ENCODE results near the gene ARID1B.

ARID1B gene

DNA sequence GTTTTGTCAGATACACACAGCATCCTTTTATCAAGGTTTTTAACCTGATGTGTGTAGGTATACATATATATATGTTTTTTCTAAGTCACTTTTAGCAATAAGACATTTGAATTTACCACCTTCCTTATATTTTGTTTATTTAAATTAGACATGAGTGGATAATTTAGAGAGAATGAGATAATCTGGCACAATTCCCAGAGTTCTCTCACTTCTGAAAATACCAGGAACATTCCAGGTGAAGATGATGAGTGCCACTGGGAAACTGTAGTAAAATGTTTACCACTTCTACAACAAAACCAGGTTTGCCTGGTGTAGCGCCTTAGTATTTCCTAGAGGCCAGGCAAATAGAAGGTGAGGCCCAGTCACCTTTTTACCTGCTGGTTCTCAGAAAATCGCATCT, 356.7 kb downstream of the ARID1B start:
- Histone ChIP-seq H3K27ac (no peak overlapping the region), H3K9ac (no peak overlapping the region), H3K36me3 (ENCODE audit: control insufficient read depth, insufficient read depth, low read length) (no peaks in the 10 kb centered on the region), H3K79me2 (no peaks in the 10 kb centered on the region), H2AFZ (no peak overlapping the region), H3K9me3 (ENCODE audit: control insufficient read depth, low read length) (no peaks in the 10 kb centered on the region), H3K27me3 (ENCODE audit: control insufficient read depth, insufficient read depth, low read length) (no peaks in the 10 kb centered on the region), H3K4me2 (ENCODE audit: low read length) (no peak overlapping the region), H3K4me1 (no peaks in the 10 kb centered on the region), H3K4me3 (ENCODE audit: low read depth, low read length) (no peak overlapping the region)
- TF ChIP-seq, protein P1, sequence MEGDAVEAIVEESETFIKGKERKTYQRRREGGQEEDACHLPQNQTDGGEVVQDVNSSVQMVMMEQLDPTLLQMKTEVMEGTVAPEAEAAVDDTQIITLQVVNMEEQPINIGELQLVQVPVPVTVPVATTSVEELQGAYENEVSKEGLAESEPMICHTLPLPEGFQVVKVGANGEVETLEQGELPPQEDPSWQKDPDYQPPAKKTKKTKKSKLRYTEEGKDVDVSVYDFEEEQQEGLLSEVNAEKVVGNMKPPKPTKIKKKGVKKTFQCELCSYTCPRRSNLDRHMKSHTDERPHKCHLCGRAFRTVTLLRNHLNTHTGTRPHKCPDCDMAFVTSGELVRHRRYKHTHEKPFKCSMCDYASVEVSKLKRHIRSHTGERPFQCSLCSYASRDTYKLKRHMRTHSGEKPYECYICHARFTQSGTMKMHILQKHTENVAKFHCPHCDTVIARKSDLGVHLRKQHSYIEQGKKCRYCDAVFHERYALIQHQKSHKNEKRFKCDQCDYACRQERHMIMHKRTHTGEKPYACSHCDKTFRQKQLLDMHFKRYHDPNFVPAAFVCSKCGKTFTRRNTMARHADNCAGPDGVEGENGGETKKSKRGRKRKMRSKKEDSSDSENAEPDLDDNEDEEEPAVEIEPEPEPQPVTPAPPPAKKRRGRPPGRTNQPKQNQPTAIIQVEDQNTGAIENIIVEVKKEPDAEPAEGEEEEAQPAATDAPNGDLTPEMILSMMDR (IDR thresholded peaks at IDR 0.05), result no peak

DNA sequence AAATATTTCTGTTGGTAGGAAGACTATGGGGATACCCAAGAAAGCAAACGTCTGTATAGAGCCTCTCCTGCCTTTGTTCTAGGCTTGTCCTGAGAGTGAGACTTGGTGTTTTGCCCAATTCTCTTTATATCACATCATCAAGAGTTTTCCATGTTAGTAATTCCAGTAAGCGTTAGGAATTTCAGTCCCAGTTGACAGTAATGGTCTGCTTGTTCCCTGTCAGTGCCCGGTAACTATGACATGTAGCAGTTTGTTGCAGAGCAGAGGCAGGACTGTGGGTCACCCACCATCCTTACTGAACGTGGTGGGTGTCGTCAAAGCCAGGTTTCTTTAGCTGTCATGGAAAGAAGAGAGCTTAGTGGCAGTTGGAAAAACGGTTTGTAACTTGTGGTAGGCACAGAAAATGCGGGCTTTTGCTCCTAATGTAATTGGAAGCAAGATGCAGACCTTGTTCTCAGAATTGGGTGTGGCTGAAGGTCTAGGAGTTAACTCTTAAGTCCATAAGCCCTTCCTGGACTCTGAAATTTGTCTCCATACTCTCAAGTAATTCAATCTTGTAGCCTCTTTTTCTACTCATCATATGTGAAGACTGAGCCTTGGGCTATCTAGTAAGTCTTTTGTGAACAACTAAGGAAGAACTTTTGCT, 357.3 kb downstream of the ARID1B start:
- H3K4me3 ChIP-seq (ENCODE audit: low read depth, low read length), result no peak overlapping the region
- H3K4me2 ChIP-seq (ENCODE audit: low read length), result no peak overlapping the region
- no peaks in the 10 kb centered on the region for H3K79me2 ChIP-seq
- no peak overlapping the region for H3K27ac ChIP-seq
- H2AFZ ChIP-seq, result no peak overlapping the region
- no peak overlapping the region for H3K9ac ChIP-seq
- TF ChIP-seq, protein P1 (IDR thresholded peaks at IDR 0.05), result no peak
- no peaks in the 10 kb centered on the region for H3K36me3 ChIP-seq (ENCODE audit: control insufficient read depth, insufficient read depth, low read length)
- no peaks in the 10 kb centered on the region for H3K9me3 ChIP-seq (ENCODE audit: control insufficient read depth, low read length)
- H3K27me3 ChIP-seq (ENCODE audit: control insufficient read depth, insufficient read depth, low read length), result no peaks in the 10 kb centered on the region
- no peaks in the 10 kb centered on the region for H3K4me1 ChIP-seq

DNA sequence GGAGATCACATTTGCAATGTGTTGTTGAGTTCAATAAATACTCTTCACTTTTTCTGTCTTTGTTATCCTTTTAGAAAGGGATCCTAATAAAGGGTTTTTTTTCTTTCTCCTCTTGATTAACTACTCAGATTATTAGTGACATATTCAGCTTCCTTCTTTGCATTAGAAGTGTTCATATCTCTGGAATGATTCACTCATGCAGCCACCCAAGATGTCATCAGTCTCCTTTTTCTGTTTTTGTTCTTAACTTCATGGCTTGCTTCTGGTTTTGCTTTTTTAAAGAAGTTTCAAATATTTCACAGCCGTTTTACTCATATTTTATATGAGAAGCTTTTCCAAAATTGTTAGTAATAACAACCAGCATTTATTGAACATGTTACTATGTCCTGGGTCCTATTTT, 358.5 kb downstream of the ARID1B start:
- Histone ChIP-seq H3K36me3 (ENCODE audit: control insufficient read depth, insufficient read depth, low read length) (no peaks in the 10 kb centered on the region), H3K9me3 (ENCODE audit: control insufficient read depth, low read length) (no peaks in the 10 kb centered on the region), H3K9ac (no peak overlapping the region), H3K4me1 (no peaks in the 10 kb centered on the region), H3K79me2 (no peaks in the 10 kb centered on the region), H3K4me2 (ENCODE audit: low read length) (no peak overlapping the region), H2AFZ (no peak overlapping the region), H3K27me3 (ENCODE audit: control insufficient read depth, insufficient read depth, low read length) (no peaks in the 10 kb centered on the region), H3K27ac (no peak overlapping the region), H3K4me3 (ENCODE audit: low read depth, low read length) (no peak overlapping the region)
- TF ChIP-seq, protein P1 (IDR thresholded peaks at IDR 0.05), result no peak

DNA sequence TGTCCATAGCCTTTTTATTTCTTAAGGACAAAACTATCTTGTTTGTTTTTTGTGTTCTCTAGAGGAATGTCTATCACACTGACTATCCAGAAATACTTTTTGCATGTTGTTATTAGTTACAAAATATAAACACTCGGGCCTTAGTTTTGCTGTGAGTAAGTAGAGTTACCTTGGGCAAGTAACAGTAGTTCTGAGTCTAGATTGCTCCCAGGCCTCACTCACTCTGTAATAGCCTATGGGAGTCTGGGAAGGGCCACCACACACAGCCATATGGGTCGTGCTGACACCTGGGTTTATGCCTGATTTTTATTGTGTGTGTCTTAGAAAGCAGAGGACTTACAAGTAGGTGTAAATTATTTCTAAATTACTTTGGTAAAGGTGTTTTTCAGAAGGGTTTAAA, 360.3 kb downstream of the ARID1B start:
- no peaks in the 10 kb centered on the region for H3K9me3 ChIP-seq (ENCODE audit: control insufficient read depth, low read length)
- H3K36me3 ChIP-seq (ENCODE audit: control insufficient read depth, insufficient read depth, low read length), result no peaks in the 10 kb centered on the region
- H3K9ac ChIP-seq, result no peak overlapping the region
- no peak overlapping the region for H3K4me2 ChIP-seq (ENCODE audit: low read length)
- no peak overlapping the region for H3K4me3 ChIP-seq (ENCODE audit: low read depth, low read length)
- TF ChIP-seq, protein P1 (IDR thresholded peaks at IDR 0.05), result no peak
- no peak overlapping the region for H2AFZ ChIP-seq
- H3K27ac ChIP-seq, result no peak overlapping the region
- H3K79me2 ChIP-seq, result no peaks in the 10 kb centered on the region
- H3K4me1 ChIP-seq, result no peaks in the 10 kb centered on the region
- no peaks in the 10 kb centered on the region for H3K27me3 ChIP-seq (ENCODE audit: control insufficient read depth, insufficient read depth, low read length)

DNA sequence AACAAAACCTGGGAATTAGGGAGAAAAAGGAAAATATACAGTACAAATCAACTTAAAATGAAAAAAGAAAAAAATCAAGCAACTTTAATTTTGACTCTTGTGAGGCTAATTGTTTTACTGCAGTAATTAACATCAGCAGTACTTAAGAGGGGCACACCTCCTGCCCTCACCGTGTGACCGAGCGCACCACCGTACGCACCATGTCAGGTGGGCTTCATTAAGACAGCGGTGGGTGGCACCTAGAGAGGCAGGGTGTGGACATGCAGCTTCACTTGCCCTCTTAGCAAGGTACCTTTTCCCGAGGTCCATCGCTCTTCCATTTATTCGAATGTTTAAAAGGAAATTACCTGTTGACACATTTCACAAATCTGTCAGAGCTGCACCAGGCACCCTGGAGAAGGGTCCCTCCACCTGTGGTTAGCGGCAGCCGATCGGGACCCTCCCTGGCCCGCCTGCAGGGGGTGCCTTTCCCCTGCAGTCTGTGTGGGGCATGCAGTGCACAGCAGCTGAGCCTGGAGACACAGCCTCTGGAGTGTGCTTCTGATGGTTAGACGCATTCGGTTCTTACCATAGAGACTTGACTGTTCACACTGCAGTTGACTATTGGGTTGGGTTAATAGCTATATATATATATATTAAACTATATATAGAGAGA, 362.0 kb downstream of the ARID1B start:
- Histone ChIP-seq H3K4me3 (ENCODE audit: low read depth, low read length) (no peak overlapping the region), H3K4me1 (peaks cover 2% of the 10 kb centered on the region), H3K79me2 (peaks cover 3% of the 10 kb centered on the region), H3K9ac (no peak overlapping the region), H3K4me2 (ENCODE audit: low read length) (no peak overlapping the region), H3K9me3 (ENCODE audit: control insufficient read depth, low read length) (no peaks in the 10 kb centered on the region), H3K27me3 (ENCODE audit: control insufficient read depth, insufficient read depth, low read length) (no peaks in the 10 kb centered on the region), H2AFZ (no peak overlapping the region), H3K36me3 (ENCODE audit: control insufficient read depth, insufficient read depth, low read length) (no peaks in the 10 kb centered on the region), H3K27ac (no peak overlapping the region)
- TF ChIP-seq, protein P1 (IDR thresholded peaks at IDR 0.05), result peak; percentile 8
